ENCODE results near the gene HOXB7.

- TF ChIP-seq EZH2 (IDR thresholded peaks at IDR 0.05; ENCODE audit: insufficient read depth, poor library complexity, severe bottlenecking) (no peak), EZH2phosphoT487 (IDR thresholded peaks at IDR 0.05; ENCODE audit: insufficient read depth, low read depth) (no peak)
Observed at GRCh38 chr17:48568499-48569239, 42.1 kb downstream of the HOXB7 start.

All from GM23248 (cell line).